Psoas muscle (tissue), 8 donors: Measurements from ENCODE around the gene SERP1. TPM values are rescaled to one million over a fixed set of nuclear protein-coding genes. Genes with fewer than 3 reads are reported as not detected.

Experiments used
- ATAC-seq, 4 donors: fragments of 200-7000 bp; cut with Tn5 transposase; one replicate each; pipeline ENCODE4 v1.9.1; 2020; ENCODE audit warnings: moderate library complexity in 3 of 4, mild to moderate bottlenecking in 2 of 4
- DNase-seq, 2 donors: peaks; one replicate each; pipeline ENCODE4 v3.0.0-alpha.2; 2020
- H3K27ac ChIP-seq: fragments of 200-600 bp; one replicate; pipeline ENCODE4 v1.8.0; 2022
- H3K27me3 ChIP-seq, 3 donors: fragments of 200-600 bp in 1 of 3; one replicate each; pipeline versions ENCODE4 v1.6.1 to v1.8.0; 2013 to 2022; ENCODE audit warnings: low read length in 2 of 3, mild to moderate bottlenecking in 2 of 3, moderate library complexity in 1 of 3; ENCODE audit not compliant: insufficient read depth in 3 of 3
- H3K36me3 ChIP-seq, 2 donors: fragments of 200-600 bp in 1 of 2; one replicate each; pipeline versions ENCODE4 v1.6.1 to v1.8.0; 2013 to 2022; ENCODE audit warnings: low read depth in 1 of 2, mild to moderate bottlenecking in 1 of 2, moderate library complexity in 1 of 2; ENCODE audit not compliant: insufficient read depth in 1 of 2
- H3K4me1 ChIP-seq: fragments of 200-600 bp; one replicate; pipeline ENCODE4 v1.8.0; 2022
- H3K4me3 ChIP-seq: fragments of 200-600 bp; one replicate; pipeline ENCODE4 v1.8.0; 2022; ENCODE audit warnings: mild to moderate bottlenecking
- H3K9me3 ChIP-seq: fragments of 200-600 bp; one replicate; pipeline ENCODE4 v1.8.0; 2022
- CTCF ChIP-seq: fragments of 200-600 bp; IDR thresholded peaks from one replicate; pipeline ENCODE4 v1.8.0; 2022; ENCODE audit warnings: antibody characterized with exemption
- WGBS, 3 donors: extraction: QIAGEN DNeasy Blood & Tissue Kit; methylation state at CpG; one replicate each; pipeline versions ENCODE4 v1.1.6 to v1.1.7; 2013; 5-methylcytosine and 5-hydroxymethylcytosine counted together
- intact Hi-C, 2 donors: fragments of 100-400 bp; cut with DNase I; formaldehyde crosslinking; loops; one replicate each; pipeline versions ENCODE4 v1.11.0 to v1.14.2; 2022
- polyA plus RNA-seq, 3 donors: library from polyadenylated mRNA; stranded (reverse); fragments of 200-250 nt; gene quantifications; one replicate each; pipeline ENCODE4 v1.2.3, GENCODE V29; 2013
- total RNA-seq, 4 donors: library from RNA; stranded (reverse); fragmentation: NEBNext Ultra II Directional in 2 of 4; extraction: Animal tissue kit (Norgen Biotek cat#: 25700) in 2 of 4; gene quantifications; one replicate each; pipeline versions ENCODE4 v1.2.1 to v1.2.4, GENCODE V29; 2021 to 2023
- donor health status: healthy with polysubstance abuse.
- donor health status: DM: no; HTN: no; CAD: no; lungs with moderate emphysema.
- donor health status: Bipolar disorder and iron deficiency.
- donor health status: healthy.
- donor health status: DM: yes; HTN: yes; CAD: no.
- donor health status: DM: no; HTN: no; CAD: no.
- donor health status: DM: no; HTN: no; CAD: no.
- donor health status: DM: yes; HTN: yes; CAD: no.

SERP1 gene
- total and polyA plus RNA-seq, 7 donors, result 13.2 to 60.2 (median 17.8) TPM

GRCh38 chr3:150547045-150547741 lies 897 bp upstream of the SERP1 start:
- intact Hi-C loops, result loop anchor here (5.0 kb wide), 3 partner anchors 55 to 735 kb away; partner anchors contain the start of genes RNF13 (in 1 of the 2), SELENOT (in 1 of the 2) and SIAH2 (in 1 of the 2)
- DNase-seq, result no peak
- Histone ChIP-seq H3K36me3 (peaks cover 0 to 43% of the 10 kb centered on the region in 2 donors), H3K4me3 (peak overlapping the region; percentile 85), H3K27me3 (no peaks in the 10 kb centered on the region), H3K4me1 (peaks cover 36% of the 10 kb centered on the region), H3K27ac (peak overlapping the region; percentile 97), H3K9me3 (no peaks in the 10 kb centered on the region)
- 19 to 29% (median 21%) methylated on average over 7 of the region's 7 CpGs for WGBS, 3 donors
- TF ChIP-seq CTCF, result no peak
- ATAC-seq, result peak in 3 of 4 donors; percentile 63 to 79 (median 73)

- no peaks in the 10 kb centered on the region for H3K9me3 ChIP-seq
- no peak for TF ChIP-seq CTCF
- 0 to 1% (median 1%) methylated on average over 48 to 54 of the region's 54 CpGs for WGBS, 3 donors
- H3K36me3 ChIP-seq, result peaks cover 0 to 47% of the 10 kb centered on the region in 2 donors
- H3K27me3 ChIP-seq, result no peaks in the 10 kb centered on the region
- peak overlapping the region; percentile 85 for H3K4me3 ChIP-seq
- H3K4me1 ChIP-seq, result peaks cover 39% of the 10 kb centered on the region
- peak overlapping the region; percentile 97 for H3K27ac ChIP-seq
- intact Hi-C loops, result loop anchor here (2.0 to 5.0 kb wide), 4 partner anchors 57 to 733 kb away; partner anchors contain the start of genes RNF13 (in 1 of the 2), SELENOT (in 1 of the 2) and SIAH2 (in 1 of the 2)
- ATAC-seq (no peak), DNase-seq (no peak)
Measured at GRCh38 chr3:150545419-150546225, 674 bp downstream of the SERP1 start.

- 0% methylated on average over 1 of the region's 1 CpG for WGBS, 3 donors
- Histone ChIP-seq H3K27me3 (no peaks in the 10 kb centered on the region), H3K4me3 (peak overlapping the region; percentile 85), H3K36me3 (peaks cover 0 to 41% of the 10 kb centered on the region in 2 donors), H3K9me3 (no peaks in the 10 kb centered on the region), H3K4me1 (peaks cover 39% of the 10 kb centered on the region), H3K27ac (peak overlapping the region; percentile 97)
- no peak for DNase-seq
- intact Hi-C loops, result loop anchor here (2.0 to 5.0 kb wide), 4 partner anchors 58 to 732 kb away; partner anchors contain the start of genes RNF13 (in 1 of the 2), SELENOT (in 1 of the 2) and SIAH2 (in 1 of the 2)
- ATAC-seq, result no peak
- TF ChIP-seq CTCF, result no peak
Measured at GRCh38 chr3:150544726-150545125, 1.6 kb downstream of the SERP1 start.

GRCh38 chr3:150544041-150544440 lies 2.3 kb downstream of the SERP1 start:
- Histone ChIP-seq H3K27ac (peak overlapping the region; percentile 97), H3K9me3 (no peaks in the 10 kb centered on the region), H3K27me3 (no peaks in the 10 kb centered on the region), H3K4me1 (peaks cover 39% of the 10 kb centered on the region), H3K4me3 (peak overlapping the region; percentile 85), H3K36me3 (peaks cover 0 to 35% of the 10 kb centered on the region in 2 donors)
- ATAC-seq, result no peak
- no peak for DNase-seq
- intact Hi-C loops, result loop anchor here in 1 of 2 donors (2.0 kb wide), 1 partner anchor 133 kb away; no protein-coding TSS in a partner anchor
- TF ChIP-seq CTCF, result no peak
